T-cell (primary cell): ENCODE measurements around the gene TBX4. TPM values are rescaled to one million over a fixed set of nuclear protein-coding genes. Genes with fewer than 3 reads are reported as not detected.

Experiments used
- ATAC-seq, 4 experiments: fragments of 200-7000 bp in 3 of 4; fragments of 150-1000 bp in 1 of 4; cut with Tn5 transposase; replicated peaks in 1 of 4; 1 replicate in 3 of 4; 2 replicates in 1 of 4; pipeline ENCODE4 v1.10.0; 2021; ENCODE audit warnings: moderate library complexity in 3 of 4, mild to moderate bottlenecking in 2 of 4, moderate number of reproducible peaks in 1 of 4
- CTCF ChIA-PET, 2 donors: fragments of 300-600 bp; sonication (Branson Sonifier 250); formaldehyde crosslinking; loops; one replicate each; lab custom pipeline; 2022; ENCODE audit warnings: antibody characterized with exemption in 2 of 2; lab: Charles Lee
- POLR2A ChIA-PET, 2 donors: fragments of 300-600 bp; sonication (Branson Sonifier 250); formaldehyde crosslinking; loops; one replicate each; lab custom pipeline; 2022; ENCODE audit warnings: antibody characterized with exemption in 2 of 2; lab: Charles Lee
- DNase-seq, 35 experiments: peaks; one replicate each; pipeline versions ENCODE4 v3.0.0 to v3.0.0-alpha.2; 2013 to 2023
- H3K27ac ChIP-seq: one replicate; pipeline ENCODE4 v1.5.1; 2013; ENCODE audit warnings: low read length
- H3K27me3 ChIP-seq, 2 experiments: replicated peaks in 1 of 2; 1 replicate in 1 of 2; 2 replicates in 1 of 2; pipeline versions ENCODE4 v1.6.1 to v1.7.0; 2013; ENCODE audit warnings: low read length in 1 of 2, mixed read lengths in 1 of 2; ENCODE audit not compliant: control insufficient read depth in 2 of 2, insufficient read depth in 2 of 2; ENCODE audit errors: extremely low read depth in 1 of 2
- H3K36me3 ChIP-seq, 2 donors: 1 replicate in 1 of 2; 2 replicates in 1 of 2; pipeline versions ENCODE4 v1.6.1 to v1.7.0; 2013; ENCODE audit warnings: low read length in 1 of 2; ENCODE audit not compliant: control insufficient read depth in 2 of 2, insufficient read depth in 1 of 2; ENCODE audit errors: extremely low read depth in 1 of 2
- H3K4me1 ChIP-seq, 2 experiments: 1 replicate in 1 of 2; 2 replicates in 1 of 2; pipeline versions ENCODE4 v1.6.1 to v1.7.0; 2013; ENCODE audit warnings: low read length in 2 of 2, mixed read lengths in 1 of 2; ENCODE audit not compliant: insufficient read depth in 2 of 2, control insufficient read depth in 1 of 2; ENCODE audit errors: extremely low read depth in 1 of 2
- H3K4me3 ChIP-seq, 2 donors: 1 replicate in 1 of 2; 2 replicates in 1 of 2; pipeline versions ENCODE4 v1.5.1 to v1.7.0; 2013; ENCODE audit warnings: mild to moderate bottlenecking in 2 of 2, low read length in 1 of 2, moderate library complexity in 1 of 2; ENCODE audit not compliant: control insufficient read depth in 1 of 2; ENCODE audit errors: extremely low read depth in 1 of 2
- H3K9me3 ChIP-seq: 2 replicates; pipeline ENCODE4 v1.7.0; 2013
- H3K27ac Mint-ChIP-seq, 2 donors: one replicate each; pipeline ENCODE4 v1.8.0; 2020 to 2021; ENCODE audit warnings: mild to moderate bottlenecking in 2 of 2, mixed read lengths in 2 of 2
- H3K27me3 Mint-ChIP-seq, 2 donors: one replicate each; pipeline ENCODE4 v1.8.0; 2021 to 2022; ENCODE audit warnings: mixed read lengths in 2 of 2
- H3K36me3 Mint-ChIP-seq: one replicate; pipeline ENCODE4 v1.8.0; 2021; ENCODE audit warnings: mixed read lengths
- H3K4me1 Mint-ChIP-seq, 3 donors: one replicate each; pipeline ENCODE4 v1.8.0; 2020 to 2022; ENCODE audit warnings: mixed read lengths in 3 of 3, mild to moderate bottlenecking in 1 of 3
- H3K4me3 Mint-ChIP-seq, 3 donors: one replicate each; pipeline ENCODE4 v1.8.0; 2020 to 2022; ENCODE audit warnings: mild to moderate bottlenecking in 3 of 3, mixed read lengths in 3 of 3, moderate library complexity in 3 of 3
- H3K9me3 Mint-ChIP-seq, 3 donors: one replicate each; pipeline ENCODE4 v1.8.0; 2020 to 2022; ENCODE audit warnings: mixed read lengths in 3 of 3
- WGBS: methylation state at CpG from one replicate; pipeline ENCODE4 v1.1.5; 2013; ENCODE audit warnings: missing lambda C conversion rate; ENCODE audit not compliant: insufficient coverage; 5-methylcytosine and 5-hydroxymethylcytosine counted together
- total RNA-seq, 35 experiments: library from RNA in 6 of 35; stranded (reverse) in 6 of 35; fragments of 120-200 nt in 1 of 35; gene quantifications; one replicate each; pipeline versions ENCODE4 v1.2.1 to v1.2.4 and lab custom pipeline; 2013 to 2026

TBX4 gene
- total RNA-seq, 5 donors from 2014 or later (not counting 1 experiment from before 2014, with no cell fraction given), result not detected

GRCh38 chr17:61478790-61479492, 26.7 kb downstream of the TBX4 start:
- H3K27ac ChIP-seq, result no peak overlapping the region
- Mint-ChIP-seq H3K9me3 (no peaks in the 10 kb centered on the region), H3K27me3 (peaks cover 11 to 20% of the 10 kb centered on the region in 2 donors), H3K36me3 (no peaks in the 10 kb centered on the region), H3K27ac (no peak overlapping the region), H3K4me3 (no peak overlapping the region), H3K4me1 (no peaks in the 10 kb centered on the region)
- H3K4me3 ChIP-seq, result no peak overlapping the region
- no peaks in the 10 kb centered on the region for H3K36me3 ChIP-seq
- CTCF ChIA-PET, result no interaction called here
- no peaks in the 10 kb centered on the region for H3K4me1 ChIP-seq
- no peaks in the 10 kb centered on the region for H3K9me3 ChIP-seq
- POLR2A ChIA-PET, result no interaction called here
- WGBS, result 73% methylated on average over 4 of the region's 14 CpGs
- ATAC-seq, result no peak
- DNase-seq, result no peak
- peaks cover 0 to 25% of the 10 kb centered on the region in 2 experiments for H3K27me3 ChIP-seq

GRCh38 chr17:61479493-61480413, 27.5 kb downstream of the TBX4 start:
- Mint-ChIP-seq H3K4me3 (no peak overlapping the region), H3K27ac (no peak overlapping the region), H3K9me3 (no peaks in the 10 kb centered on the region), H3K4me1 (no peaks in the 10 kb centered on the region), H3K27me3 (peaks cover 7 to 16% of the 10 kb centered on the region in 2 donors), H3K36me3 (no peaks in the 10 kb centered on the region)
- ChIA-PET POLR2A (no interaction called here), CTCF (no interaction called here)
- H3K4me3 ChIP-seq, result no peak overlapping the region
- H3K27ac ChIP-seq, result no peak overlapping the region
- H3K4me1 ChIP-seq, result no peaks in the 10 kb centered on the region
- 62% methylated on average over 10 of the region's 25 CpGs for WGBS
- DNase-seq, result no peak
- H3K9me3 ChIP-seq, result no peaks in the 10 kb centered on the region
- no peak for ATAC-seq
- H3K27me3 ChIP-seq, result peaks cover 0 to 26% of the 10 kb centered on the region in 2 experiments
- H3K36me3 ChIP-seq, result no peaks in the 10 kb centered on the region

- 60% methylated on average over 1 of the region's 5 CpGs for WGBS
- Mint-ChIP-seq H3K4me3 (no peak overlapping the region), H3K9me3 (no peaks in the 10 kb centered on the region), H3K4me1 (no peaks in the 10 kb centered on the region), H3K27me3 (peaks cover 6 to 15% of the 10 kb centered on the region in 2 donors), H3K27ac (no peak overlapping the region), H3K36me3 (no peaks in the 10 kb centered on the region)
- H3K4me3 ChIP-seq, result no peak overlapping the region
- ChIA-PET CTCF (no interaction called here), POLR2A (no interaction called here)
- H3K27ac ChIP-seq, result no peak overlapping the region
- no peaks in the 10 kb centered on the region for H3K4me1 ChIP-seq
- H3K27me3 ChIP-seq, result peaks cover 0 to 25% of the 10 kb centered on the region in 2 experiments
- H3K36me3 ChIP-seq, result no peaks in the 10 kb centered on the region
- DNase-seq (no peak), ATAC-seq (no peak)
- H3K9me3 ChIP-seq, result no peaks in the 10 kb centered on the region
These were observed 28.2 kb downstream of the TBX4 start for GRCh38 chr17:61480414-61480807.

GRCh38 chr17:61481421-61481820, 29.2 kb downstream of the TBX4 start:
- no peaks in the 10 kb centered on the region for H3K4me1 Mint-ChIP-seq
- POLR2A ChIA-PET, result no interaction called here
- WGBS, result 100% methylated on average over 2 of the region's 5 CpGs

GRCh38 chr17:61482467-61482866, 30.2 kb downstream of the TBX4 start:
- Histone ChIP-seq H3K27me3 (peaks cover 0 to 20% of the 10 kb centered on the region in 2 experiments), H3K27ac (no peak overlapping the region), H3K9me3 (no peaks in the 10 kb centered on the region), H3K36me3 (no peaks in the 10 kb centered on the region), H3K4me3 (no peak overlapping the region), H3K4me1 (no peaks in the 10 kb centered on the region)
- H3K27ac Mint-ChIP-seq, result no peak overlapping the region
- WGBS, result 87% methylated on average over 7 of the region's 8 CpGs
- H3K36me3 Mint-ChIP-seq, result no peaks in the 10 kb centered on the region
- H3K4me1 Mint-ChIP-seq, result no peaks in the 10 kb centered on the region
- POLR2A ChIA-PET, result no interaction called here
- no peak for ATAC-seq
- H3K9me3 Mint-ChIP-seq, result no peaks in the 10 kb centered on the region
- no peak for DNase-seq
- no peak overlapping the region for H3K4me3 Mint-ChIP-seq
- peaks cover 3 to 14% of the 10 kb centered on the region in 2 donors for H3K27me3 Mint-ChIP-seq
- CTCF ChIA-PET, result no interaction called here

More at GRCh38 chr17:61481421-61481820, 29.2 kb downstream of the TBX4 start:
- H3K9me3 ChIP-seq, result no peaks in the 10 kb centered on the region
- H3K27ac ChIP-seq, result no peak overlapping the region
- peaks cover 1 to 13% of the 10 kb centered on the region in 2 donors for H3K27me3 Mint-ChIP-seq
- no peak overlapping the region for H3K4me3 Mint-ChIP-seq
- H3K9me3 Mint-ChIP-seq, result no peaks in the 10 kb centered on the region
- no peaks in the 10 kb centered on the region for H3K4me1 ChIP-seq
- no peak overlapping the region for H3K27ac Mint-ChIP-seq
- CTCF ChIA-PET, result no interaction called here
- DNase-seq, result no peak
- no peak overlapping the region for H3K4me3 ChIP-seq
- no peaks in the 10 kb centered on the region for H3K36me3 Mint-ChIP-seq
- peaks cover 0 to 25% of the 10 kb centered on the region in 2 experiments for H3K27me3 ChIP-seq
- no peaks in the 10 kb centered on the region for H3K36me3 ChIP-seq
- ATAC-seq, result no peak

- H3K27me3 ChIP-seq, result peaks cover 0 to 22% of the 10 kb centered on the region in 2 experiments
- no peaks in the 10 kb centered on the region for H3K36me3 ChIP-seq
- no peak overlapping the region for H3K27ac ChIP-seq
- no peak overlapping the region for H3K4me3 ChIP-seq
- no peaks in the 10 kb centered on the region for H3K4me1 ChIP-seq
- no peak overlapping the region for H3K4me3 Mint-ChIP-seq
- H3K27ac Mint-ChIP-seq, result no peak overlapping the region
- no peaks in the 10 kb centered on the region for H3K9me3 Mint-ChIP-seq
- ATAC-seq, result no peak
- peaks cover 3 to 14% of the 10 kb centered on the region in 2 donors for H3K27me3 Mint-ChIP-seq
- 30% methylated on average over 2 of the region's 2 CpGs for WGBS
- DNase-seq, result no peak
- POLR2A ChIA-PET, result no interaction called here
- no peaks in the 10 kb centered on the region for H3K36me3 Mint-ChIP-seq
- no peaks in the 10 kb centered on the region for H3K4me1 Mint-ChIP-seq
- CTCF ChIA-PET, result no interaction called here
- no peaks in the 10 kb centered on the region for H3K9me3 ChIP-seq
These were observed 31.5 kb downstream of the TBX4 start for GRCh38 chr17:61483778-61484116.
